COR-L47 (cell line): Measurements from ENCODE around the gene MSTN.

Experiments used
- DNase-seq: peaks from one replicate; lab custom pipeline; 2025; lab: John Stamatoyannopoulos, UW

Gene MSTN

GRCh38 chr2:190062601-190063000, at the start of gene MSTN:
Gene MSTN, minus strand, starts transcription at chr2:190062729. Its CDS starts 133 bp downstream, at chr2:190062596.
- DNase-seq = no peak

DNA sequence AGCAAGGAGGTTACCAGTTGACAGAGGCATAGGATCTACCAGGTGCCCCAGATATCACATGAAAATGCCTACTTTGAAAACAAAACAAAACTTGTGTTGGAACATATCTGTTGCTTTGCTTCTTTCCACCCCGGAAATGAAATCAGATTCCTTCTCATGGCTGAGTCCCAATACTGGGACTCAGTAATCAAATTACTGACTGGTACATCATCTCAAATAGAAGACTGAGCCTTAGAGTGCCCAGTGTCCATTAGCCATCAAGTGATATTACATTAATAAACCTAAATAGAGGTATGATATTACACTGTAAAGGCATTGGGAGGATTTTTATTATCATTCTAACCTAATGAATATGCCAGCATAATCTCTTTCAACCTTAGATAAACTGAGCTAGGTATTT, 48.6 kb upstream of the MSTN start:
- no peak for DNase-seq

GRCh38 chr2:190110699-190111098, 48.2 kb upstream of the MSTN start:
- no peak for DNase-seq

DNA sequence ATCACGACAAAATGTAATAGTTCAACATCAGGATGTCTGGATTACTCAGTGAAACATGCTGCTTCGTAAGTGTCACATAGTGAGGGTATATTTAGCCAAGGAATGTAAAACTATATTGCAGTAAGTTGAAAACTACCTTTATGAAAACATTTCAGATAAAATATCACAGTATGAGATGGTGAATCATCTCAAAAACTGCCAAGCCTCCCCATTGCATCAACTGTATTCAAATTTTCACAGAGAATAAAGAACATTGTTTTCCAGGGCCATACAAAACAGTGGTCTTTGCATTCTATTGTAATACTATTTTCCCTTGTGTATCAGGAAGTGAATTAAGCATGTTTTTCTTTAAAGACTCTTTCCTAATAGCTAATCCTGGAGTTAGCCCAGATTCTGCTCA, 47.6 kb upstream of the MSTN start:
- no peak for DNase-seq

DNA sequence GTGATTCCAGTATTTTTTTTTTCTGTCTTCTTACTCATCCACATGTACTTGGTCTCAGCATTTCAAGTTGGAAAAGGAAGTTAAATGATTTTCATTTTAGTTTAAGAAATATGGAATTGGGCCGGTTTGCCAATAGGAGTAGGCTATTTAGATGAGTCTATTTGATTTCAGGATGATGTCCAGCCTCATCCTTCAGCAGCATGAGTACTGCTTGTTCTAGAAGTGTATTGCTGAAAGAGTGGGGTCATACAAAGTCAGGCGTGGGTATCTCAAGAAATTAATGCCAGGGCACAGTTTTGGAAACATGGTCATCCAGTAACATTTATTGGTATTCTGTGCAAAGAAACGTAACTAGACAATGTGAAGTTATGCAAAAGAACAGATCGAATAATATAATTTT, 44.9 kb upstream of the MSTN start:
- no peak for DNase-seq

GRCh38 chr2:190106783-190107182, 44.3 kb upstream of the MSTN start:
- no peak for DNase-seq

- no peak for DNase-seq
Measured at GRCh38 chr2:190105554-190105953, 43.0 kb upstream of the MSTN start.

GRCh38 chr2:190103144-190103543, 40.6 kb upstream of the MSTN start:
- DNase-seq = no peak

- no peak for DNase-seq
Measured at GRCh38 chr2:190099890-190100697, 37.6 kb upstream of the MSTN start.

GRCh38 chr2:190098851-190099250, 36.3 kb upstream of the MSTN start:
- no peak for DNase-seq

GRCh38 chr2:190097115-190097514, 34.6 kb upstream of the MSTN start:
- no peak for DNase-seq

DNA sequence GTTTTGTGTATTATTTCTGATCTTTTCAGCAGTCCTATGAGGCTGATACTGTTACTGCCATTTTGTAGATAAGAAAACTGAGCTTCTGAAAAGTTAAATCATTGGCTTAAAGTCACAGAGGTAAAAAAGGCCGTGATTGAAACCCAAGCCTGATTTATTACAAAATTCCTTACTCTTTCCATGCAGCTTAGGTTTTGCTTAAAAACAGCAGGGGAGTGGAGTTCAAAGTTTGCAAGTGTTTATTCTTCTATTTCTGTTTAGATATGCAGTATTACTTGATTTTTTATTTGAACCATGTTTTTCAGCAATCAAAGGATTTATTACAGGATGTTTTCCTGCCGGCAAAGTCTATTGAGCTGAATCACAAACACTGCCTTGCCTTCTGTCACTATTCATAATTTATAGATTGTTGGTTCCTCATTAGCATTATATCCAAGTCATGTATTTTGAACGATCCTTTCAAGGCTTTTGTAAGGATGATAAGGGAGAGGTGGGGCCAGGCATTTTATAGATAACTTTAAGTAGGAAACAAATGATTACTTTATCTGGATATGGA, 31.9 kb upstream of the MSTN start:
- DNase-seq = no peak

DNA sequence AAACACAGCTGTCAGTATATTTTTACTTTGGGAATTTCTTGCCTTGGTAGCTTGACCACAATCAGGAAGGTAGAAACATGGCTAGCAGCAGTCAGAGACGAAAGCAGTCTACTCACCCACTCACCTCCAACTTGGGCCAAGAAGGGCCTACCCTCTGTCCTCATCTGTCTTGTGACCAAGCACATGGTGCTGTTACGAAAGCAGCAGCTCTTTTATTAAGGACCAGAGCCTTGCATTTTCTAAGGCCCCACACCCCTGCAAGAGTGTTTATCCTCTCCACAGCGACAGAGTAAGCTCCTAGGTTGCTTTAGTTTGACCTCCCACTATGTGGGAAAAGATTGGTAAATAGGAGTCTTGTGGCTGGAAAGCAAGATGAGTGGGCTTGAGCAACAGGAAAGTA, 31.3 kb upstream of the MSTN start:
- DNase-seq = no peak

- no peak for DNase-seq
Measured at GRCh38 chr2:190090148-190090547, 27.6 kb upstream of the MSTN start.

DNA sequence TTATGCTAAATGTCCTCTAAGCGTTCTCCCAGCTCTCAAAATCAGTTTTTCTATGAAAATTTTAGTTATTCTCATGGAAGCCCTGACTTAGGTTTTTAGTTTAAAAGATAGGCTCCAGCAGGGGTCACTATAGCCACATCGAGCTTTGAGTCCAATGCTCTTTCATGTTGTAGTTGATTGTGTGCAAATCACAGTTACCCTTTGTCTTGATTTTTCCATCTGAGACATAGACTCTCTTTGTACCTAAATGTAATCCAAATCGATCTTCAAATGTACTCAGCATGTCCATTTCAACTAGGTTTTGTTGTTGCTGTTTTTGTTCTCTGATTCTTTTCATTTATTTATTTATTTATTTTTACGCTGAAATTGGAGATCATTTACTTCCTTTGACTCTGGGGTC, 26.4 kb upstream of the MSTN start:
- peak; percentile 62 for DNase-seq

DNA sequence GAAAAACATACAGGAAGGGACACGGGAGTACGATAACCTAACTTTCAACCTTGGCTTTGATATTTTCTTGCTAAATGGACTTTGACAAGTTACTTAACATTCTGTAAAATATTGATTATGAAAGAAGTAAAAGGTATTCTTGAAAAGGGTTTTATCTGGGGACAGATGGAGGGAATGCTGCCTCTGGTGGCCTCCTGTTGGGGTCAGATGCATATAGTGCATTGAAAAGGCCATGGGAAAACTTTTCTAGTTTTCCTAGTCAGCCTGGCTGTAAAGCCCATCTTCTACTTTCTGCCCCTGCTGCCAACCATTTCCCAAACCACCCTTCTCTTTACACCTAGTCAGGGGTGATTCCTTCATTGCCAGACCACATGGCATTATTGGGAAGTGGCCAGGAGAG, 22.2 kb upstream of the MSTN start:
- no peak for DNase-seq

DNA sequence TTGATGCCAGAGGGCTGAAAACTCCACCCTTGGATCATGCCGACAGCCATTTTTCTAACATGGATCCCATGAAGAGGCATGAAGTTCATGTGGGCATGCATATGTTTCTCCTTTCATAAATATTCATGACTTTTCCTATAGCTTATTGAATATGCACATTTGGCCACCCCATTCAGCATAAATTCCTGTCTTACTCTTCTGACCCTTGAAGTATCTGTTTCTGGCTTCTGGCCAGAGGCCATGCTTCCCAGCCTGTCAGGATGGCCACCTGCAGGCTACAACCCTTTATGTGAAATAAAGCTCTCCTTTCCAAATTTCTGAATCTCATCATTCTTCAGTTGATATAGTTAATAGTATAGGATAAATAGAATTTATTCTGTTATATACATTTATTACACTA, 19.6 kb upstream of the MSTN start:
- DNase-seq = no peak

GRCh38 chr2:190080527-190081049, 18.1 kb upstream of the MSTN start:
- no peak for DNase-seq

GRCh38 chr2:190079160-190079559, 16.6 kb upstream of the MSTN start:
- DNase-seq = no peak

DNA sequence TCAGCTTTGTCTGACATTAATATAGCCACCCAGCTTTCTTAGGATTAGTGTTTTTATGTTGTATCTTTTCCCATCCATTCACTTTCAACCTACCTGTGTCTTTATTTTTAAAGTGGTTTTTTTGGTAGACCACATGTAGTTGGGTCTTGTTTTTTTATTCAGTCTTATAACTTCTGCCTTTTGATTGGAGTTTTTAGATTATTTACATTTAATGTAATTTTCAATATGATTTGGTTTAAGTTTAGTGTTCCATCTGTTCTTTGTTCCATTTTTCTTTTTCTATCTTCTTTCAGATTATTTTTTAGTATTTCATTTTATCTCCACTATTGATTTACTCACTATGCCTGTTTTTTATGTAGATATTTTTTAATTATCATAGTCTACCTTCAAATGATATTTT, 13.1 kb upstream of the MSTN start:
- DNase-seq = no peak

GRCh38 chr2:190069936-190070696, 7.6 kb upstream of the MSTN start:
- DNase-seq = peak; percentile 45

- DNase-seq = no peak
Measured at GRCh38 chr2:190068764-190069163, 6.2 kb upstream of the MSTN start.

DNA sequence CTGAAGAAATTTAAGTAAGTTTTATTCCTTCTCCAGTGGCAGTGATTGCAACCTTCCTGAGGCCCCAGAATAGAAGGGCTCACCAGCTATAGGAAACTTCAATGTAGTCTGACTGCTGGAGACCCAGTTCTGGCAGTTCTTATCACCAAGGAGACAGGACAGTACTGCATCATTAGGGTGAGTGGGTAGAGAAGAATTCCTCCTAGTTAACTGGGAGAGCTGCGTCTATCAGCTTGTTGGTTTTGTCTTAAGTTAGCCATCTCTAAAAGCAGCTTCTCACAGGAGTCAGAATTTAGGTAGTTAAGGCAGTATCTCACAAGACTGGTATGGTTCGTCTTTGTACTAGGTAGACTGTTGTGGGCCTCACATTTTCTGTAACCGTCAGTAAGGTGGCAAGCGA, 3.3 kb upstream of the MSTN start:
- DNase-seq = no peak
